GM12892 (cell line): ENCODE data around the gene TOR4A.

Source experiments
- POLR2A ChIP-seq: IDR thresholded peaks from 2 replicates; pipeline ENCODE4 v1.6.1; 2011; ENCODE audit warnings: low read depth, low read length, control low read depth
- POLR2AphosphoS5 ChIP-seq: IDR thresholded peaks from 2 replicates; pipeline ENCODE4 v1.6.1; 2011; ENCODE audit warnings: low read depth, low read length, control low read depth

DNA sequence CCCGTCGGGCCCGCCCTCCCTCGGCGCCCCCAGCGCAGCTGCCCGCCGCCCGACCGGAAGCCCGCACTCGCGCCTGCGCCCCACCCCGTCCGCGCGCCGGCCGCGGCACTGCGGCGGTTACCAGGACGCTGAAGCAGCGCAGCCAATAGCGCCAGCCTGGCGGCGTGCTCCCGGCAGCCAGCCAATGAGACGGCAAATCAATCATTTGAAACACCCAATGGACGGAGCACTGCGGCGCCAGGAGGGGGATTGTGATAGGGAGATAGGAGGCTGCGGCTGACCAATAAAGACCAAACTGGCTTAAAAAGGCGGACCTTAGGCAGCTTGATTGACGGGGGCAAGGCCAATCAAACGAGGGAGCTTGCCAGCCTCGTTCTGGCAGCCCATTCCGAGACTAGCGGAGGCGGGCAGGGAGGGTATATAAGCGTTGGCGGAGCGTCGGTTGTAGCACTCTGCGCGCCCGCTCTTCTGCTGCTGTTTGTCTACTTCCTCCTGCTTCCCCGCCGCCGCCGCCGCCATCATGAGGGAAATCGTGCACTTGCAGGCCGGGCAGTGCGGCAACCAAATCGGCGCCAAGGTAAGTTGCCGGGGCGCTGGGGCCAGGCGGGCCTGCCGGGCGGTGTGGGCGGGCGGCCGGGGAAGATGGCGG, 36.6 kb upstream of the TOR4A start, which contains the start of gene TUBB4B:
- TF ChIP-seq POLR2A (peak; percentile 99), POLR2AphosphoS5 (peak; percentile 99)
